Mucosa of stomach (tissue), 1 donor: Measurements from ENCODE around the gene MFRP.

Experiments used
- H3K27me3 ChIP-seq: one replicate; pipeline ENCODE4 v1.7.0; 2013; ENCODE audit warnings: mild to moderate bottlenecking, low read length; ENCODE audit not compliant: control insufficient read depth, insufficient read depth
- H3K36me3 ChIP-seq: one replicate; pipeline ENCODE4 v1.7.0; 2013; ENCODE audit warnings: low read length; ENCODE audit not compliant: control insufficient read depth, insufficient read depth
- H3K4me1 ChIP-seq: one replicate; pipeline ENCODE4 v1.7.0; 2013; ENCODE audit warnings: mild to moderate bottlenecking, low read length; ENCODE audit not compliant: control insufficient read depth, insufficient read depth
- H3K4me3 ChIP-seq: one replicate; pipeline ENCODE4 v1.7.0; 2013; ENCODE audit warnings: low read length
- H3K9ac ChIP-seq: one replicate; pipeline ENCODE4 v1.7.0; 2013; ENCODE audit warnings: mild to moderate bottlenecking, low read length, moderate library complexity
- H3K9me3 ChIP-seq: one replicate; pipeline ENCODE4 v1.7.0; 2013; ENCODE audit warnings: mild to moderate bottlenecking, low read length, moderate library complexity; ENCODE audit not compliant: control insufficient read depth
- donor health status: Pancreatic carcinoma.

The MFRP gene

DNA sequence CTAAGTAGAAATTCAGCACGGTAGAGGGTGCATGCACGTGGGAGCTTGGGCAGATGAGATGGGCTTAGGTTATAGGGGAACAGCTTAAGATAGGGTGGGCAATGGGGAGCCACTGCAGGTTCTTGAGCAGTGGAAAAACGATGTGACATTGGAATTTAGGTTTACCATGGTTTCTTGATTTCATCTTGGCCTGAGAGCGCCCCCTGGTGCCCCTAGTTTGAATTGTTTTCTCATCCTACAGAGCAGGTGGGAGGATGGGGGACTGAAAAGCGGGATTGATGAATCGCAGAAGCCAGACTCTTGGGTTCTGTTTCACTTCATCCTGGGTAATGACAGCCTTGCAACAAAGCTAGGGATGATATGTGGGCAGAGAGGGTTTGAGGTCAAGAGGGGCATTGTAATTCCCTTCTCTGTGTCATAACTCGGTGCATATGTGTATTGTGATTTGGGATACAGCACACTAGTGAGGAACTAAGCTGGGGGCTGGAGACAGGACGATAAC is 22.9 kb downstream of the MFRP start:
- peaks cover 22% of the 10 kb centered on the region for H3K27me3 ChIP-seq
- H3K9me3 ChIP-seq, result no peaks in the 10 kb centered on the region
- H3K9ac ChIP-seq, result no peak overlapping the region
- H3K36me3 ChIP-seq, result no peaks in the 10 kb centered on the region
- H3K4me3 ChIP-seq, result no peak overlapping the region
- peaks cover 23% of the 10 kb centered on the region for H3K4me1 ChIP-seq

- peaks cover 28% of the 10 kb centered on the region for H3K27me3 ChIP-seq
- H3K36me3 ChIP-seq, result no peaks in the 10 kb centered on the region
- H3K4me1 ChIP-seq, result peaks cover 23% of the 10 kb centered on the region
- no peaks in the 10 kb centered on the region for H3K9me3 ChIP-seq
- H3K9ac ChIP-seq, result no peak overlapping the region
- no peak overlapping the region for H3K4me3 ChIP-seq
Measured at GRCh38 chr11:119322921-119323531, 23.5 kb downstream of the MFRP start.

GRCh38 chr11:119322360-119322739 is 24.2 kb downstream of the MFRP start:
- Histone ChIP-seq H3K9ac (no peak overlapping the region), H3K27me3 (peaks cover 35% of the 10 kb centered on the region), H3K4me1 (peaks cover 23% of the 10 kb centered on the region), H3K4me3 (no peak overlapping the region), H3K36me3 (no peaks in the 10 kb centered on the region), H3K9me3 (no peaks in the 10 kb centered on the region)

- H3K9me3 ChIP-seq, result no peaks in the 10 kb centered on the region
- H3K4me3 ChIP-seq, result peak overlapping the region; percentile 25
- peak overlapping the region; percentile 73 for H3K9ac ChIP-seq
- peaks cover 45% of the 10 kb centered on the region for H3K27me3 ChIP-seq
- peaks cover 31% of the 10 kb centered on the region for H3K4me1 ChIP-seq
- H3K36me3 ChIP-seq, result no peaks in the 10 kb centered on the region
Measured at GRCh38 chr11:119320776-119321524, 25.6 kb downstream of the MFRP start.

GRCh38 chr11:119320240-119320775 is 26.2 kb downstream of the MFRP start:
- no peak overlapping the region for H3K4me3 ChIP-seq
- peaks cover 51% of the 10 kb centered on the region for H3K27me3 ChIP-seq
- no peaks in the 10 kb centered on the region for H3K9me3 ChIP-seq
- H3K9ac ChIP-seq, result peak overlapping the region; percentile 62
- H3K4me1 ChIP-seq, result peaks cover 37% of the 10 kb centered on the region
- H3K36me3 ChIP-seq, result no peaks in the 10 kb centered on the region

GRCh38 chr11:119319700-119320239 is 26.7 kb downstream of the MFRP start:
- peaks cover 57% of the 10 kb centered on the region for H3K27me3 ChIP-seq
- no peak overlapping the region for H3K4me3 ChIP-seq
- no peaks in the 10 kb centered on the region for H3K9me3 ChIP-seq
- peaks cover 43% of the 10 kb centered on the region for H3K4me1 ChIP-seq
- H3K36me3 ChIP-seq, result no peaks in the 10 kb centered on the region
- no peak overlapping the region for H3K9ac ChIP-seq

GRCh38 chr11:119319136-119319699 is 27.3 kb downstream of the MFRP start:
- no peak overlapping the region for H3K4me3 ChIP-seq
- no peak overlapping the region for H3K9ac ChIP-seq
- H3K9me3 ChIP-seq, result no peaks in the 10 kb centered on the region

DNA sequence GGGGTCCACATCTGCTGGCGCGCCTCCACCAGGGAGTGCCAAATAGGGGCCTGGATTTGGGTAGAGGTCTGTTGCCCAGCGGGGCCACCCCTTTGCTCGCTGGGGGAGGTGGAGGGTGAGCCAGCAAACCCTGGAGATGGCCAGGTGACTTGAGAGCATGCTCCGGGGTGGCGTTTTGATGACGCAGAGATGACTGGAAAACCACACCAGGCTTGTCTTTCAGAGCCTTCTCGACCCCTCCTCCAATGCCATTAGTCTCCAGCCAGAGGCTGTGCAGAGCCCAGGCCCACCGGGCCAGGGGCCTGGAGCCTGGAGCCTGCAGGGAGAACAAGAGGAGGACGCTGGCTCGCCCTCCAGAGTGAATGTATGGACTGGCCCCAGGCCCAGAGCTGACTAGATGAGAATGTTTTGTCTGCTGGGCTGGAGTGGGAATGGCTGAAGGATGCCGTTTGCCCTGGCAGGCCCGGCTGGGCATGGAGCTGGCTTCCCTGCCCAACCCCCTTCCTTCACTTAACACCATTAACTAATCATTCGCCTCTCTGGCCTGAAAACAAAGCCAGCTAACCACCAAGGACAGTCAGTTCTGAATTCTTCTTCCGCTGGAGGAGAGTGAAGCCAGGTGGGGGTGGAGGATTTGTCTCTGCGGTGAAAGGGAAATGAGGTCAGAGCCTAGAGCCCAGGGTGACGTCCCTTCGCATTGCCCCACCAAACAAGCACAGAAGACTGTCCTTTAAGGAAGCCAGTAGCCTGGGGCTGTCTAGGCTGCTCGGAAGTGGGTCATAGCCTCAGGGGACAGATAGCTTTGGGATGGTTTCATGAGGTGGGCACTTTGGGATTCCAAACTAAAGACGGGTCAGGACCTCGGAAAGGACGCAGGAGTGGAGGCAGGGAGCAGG is 28.0 kb downstream of the MFRP start:
- Histone ChIP-seq H3K9me3 (no peaks in the 10 kb centered on the region), H3K36me3 (no peaks in the 10 kb centered on the region), H3K27me3 (peaks cover 66% of the 10 kb centered on the region), H3K4me3 (no peak overlapping the region), H3K9ac (peak overlapping the region; percentile 37), H3K4me1 (peaks cover 44% of the 10 kb centered on the region)

More at GRCh38 chr11:119319136-119319699, 27.3 kb downstream of the MFRP start:
- H3K27me3 ChIP-seq, result peaks cover 62% of the 10 kb centered on the region
- peaks cover 44% of the 10 kb centered on the region for H3K4me1 ChIP-seq
- H3K36me3 ChIP-seq, result no peaks in the 10 kb centered on the region

DNA sequence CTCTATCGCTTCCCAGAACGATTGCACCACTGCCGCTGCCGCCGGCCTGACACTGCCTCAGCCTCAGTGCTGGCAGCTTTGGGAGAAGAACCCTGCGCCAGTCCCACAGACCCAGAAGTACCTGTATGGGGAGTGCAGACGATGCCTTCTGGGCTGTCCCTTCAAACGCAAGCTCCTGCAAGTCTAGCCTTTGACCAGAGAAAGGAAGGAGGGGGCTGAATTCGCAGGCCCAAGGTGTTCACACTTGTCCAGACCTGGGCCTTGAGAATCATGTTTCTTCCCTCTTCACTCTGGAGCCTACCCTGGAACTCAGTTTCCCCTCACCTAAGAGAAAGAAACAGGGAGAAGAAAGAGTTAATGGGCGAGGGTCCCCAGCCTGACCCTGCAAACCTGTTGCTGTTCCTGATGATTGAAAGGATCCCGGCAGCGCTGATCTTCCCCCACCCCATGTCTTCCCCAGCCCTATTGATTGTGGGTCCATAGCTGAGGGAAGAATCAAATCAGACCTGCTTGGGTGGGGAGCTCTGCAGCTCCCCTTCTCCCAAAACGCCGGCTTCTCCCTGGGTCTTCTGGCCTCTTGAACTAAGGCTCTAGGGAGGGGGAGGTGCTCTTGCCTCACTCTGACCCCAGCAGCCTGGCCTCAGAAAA is 28.8 kb downstream of the MFRP start:
- peak overlapping the region; percentile 37 for H3K9ac ChIP-seq
- H3K4me3 ChIP-seq, result no peak overlapping the region
- H3K27me3 ChIP-seq, result peaks cover 66% of the 10 kb centered on the region
- H3K36me3 ChIP-seq, result no peaks in the 10 kb centered on the region
- no peaks in the 10 kb centered on the region for H3K9me3 ChIP-seq
- H3K4me1 ChIP-seq, result peaks cover 44% of the 10 kb centered on the region

- H3K4me1 ChIP-seq, result peaks cover 44% of the 10 kb centered on the region
- no peak within 1 kb of the TSS for H3K4me3 ChIP-seq
- no peaks in the 10 kb centered on the region for H3K36me3 ChIP-seq
- peaks cover 66% of the 10 kb centered on the region for H3K27me3 ChIP-seq
- no peaks in the 10 kb centered on the region for H3K9me3 ChIP-seq
- peak within 1 kb of the TSS; percentile 61 for H3K9ac ChIP-seq
Measured at GRCh38 chr11:119316729-119317591, 29.5 kb downstream of the MFRP start, which contains the start of gene MCAM. MCAM (minus strand) TSS chr11:119317130; CDS start chr11:119317101, 29 bp downstream.
